OCI-LY1 (cell line): ENCODE results near the gene UACA.

ENCODE experiments used
- H2AFZ ChIP-seq: fragments of 200-600 bp; sonication (generic), shearing (Covaris generic); 2 replicates; pipeline ENCODE4 v1.6.0; 2014; ENCODE audit warnings: antibody characterized with exemption, mild to moderate bottlenecking, low read length
- H3F3A ChIP-seq: fragments of 200-600 bp; sonication (generic), shearing (Covaris generic); 2 replicates; pipeline ENCODE4 v1.6.0; 2014; ENCODE audit warnings: mild to moderate bottlenecking, antibody characterized with exemption, low read length, moderate library complexity; ENCODE audit not compliant: insufficient read depth
- H3K27ac ChIP-seq: fragments of 200-600 bp; sonication (generic); 2 replicates; pipeline ENCODE4 v1.5.1; 2014; ENCODE audit warnings: low read length, mixed run types, mild to moderate bottlenecking, low read depth; ENCODE audit not compliant: poor library complexity, severe bottlenecking
- H3K27me3 ChIP-seq: fragments of 200-600 bp; sonication (generic); 2 replicates; pipeline ENCODE4 v1.6.0; 2014; ENCODE audit warnings: antibody characterized with exemption, mild to moderate bottlenecking, low read length, moderate library complexity; ENCODE audit not compliant: insufficient read depth
- H3K36me3 ChIP-seq: fragments of 200-600 bp; sonication (generic); 2 replicates; pipeline ENCODE4 v1.6.1; 2014; ENCODE audit warnings: mild to moderate bottlenecking, antibody characterized with exemption, low read length, moderate library complexity, mixed read lengths; ENCODE audit not compliant: insufficient read depth
- H3K4me1 ChIP-seq: fragments of 200-600 bp; sonication (generic); 2 replicates; pipeline ENCODE4 v1.5.1; 2014; ENCODE audit warnings: mild to moderate bottlenecking, low read length, moderate library complexity; ENCODE audit not compliant: insufficient read depth, severe bottlenecking
- H3K4me2 ChIP-seq: fragments of 200-600 bp; sonication (generic), shearing (Covaris generic); 2 replicates; pipeline ENCODE4 v1.6.1; 2014; ENCODE audit warnings: low read length
- H3K4me3 ChIP-seq: fragments of 200-600 bp; sonication (generic); 2 replicates; pipeline ENCODE4 v1.5.1; 2014; ENCODE audit warnings: low read length, low read depth, mild to moderate bottlenecking, mixed read lengths; ENCODE audit not compliant: poor library complexity, severe bottlenecking
- H3K79me2 ChIP-seq: fragments of 200-600 bp; shearing (Covaris generic); 2 replicates; pipeline ENCODE4 v1.6.1; 2016; ENCODE audit warnings: mixed run types, low read length, mixed read lengths; ENCODE audit not compliant: insufficient read depth
- H3K9ac ChIP-seq: fragments of 200-600 bp; sonication (generic), shearing (Covaris generic); 2 replicates; pipeline ENCODE4 v1.6.1; 2014; ENCODE audit warnings: mild to moderate bottlenecking, low read length, mixed read lengths
- H3K9me2 ChIP-seq: fragments of 200-600 bp; sonication (generic), shearing (Covaris generic); 2 replicates; pipeline ENCODE4 v1.6.1; 2014; ENCODE audit warnings: low read depth, mild to moderate bottlenecking, low read length, mixed read lengths
- H3K9me3 ChIP-seq: fragments of 200-600 bp; shearing (Covaris generic); 2 replicates; pipeline ENCODE4 v1.6.1; 2014; ENCODE audit warnings: low read length, mixed read lengths
- H4K20me1 ChIP-seq: fragments of 200-600 bp; sonication (generic), shearing (Covaris generic); 2 replicates; pipeline ENCODE4 v1.6.0; 2016; ENCODE audit warnings: mild to moderate bottlenecking, low read length; ENCODE audit not compliant: insufficient read depth
- CTCF ChIP-seq: fragments of 200-600 bp; sonication (generic), shearing (Covaris generic); IDR thresholded peaks from 2 replicates; pipeline ENCODE4 v1.5.1; 2017; ENCODE audit warnings: mild to moderate bottlenecking, antibody characterized with exemption, low read length, moderate library complexity, mixed read lengths
- EZH2 ChIP-seq: fragments of 200-600 bp; sonication (generic), shearing (Covaris generic); IDR thresholded peaks from 2 replicates; pipeline ENCODE4 v1.8.0; 2017; ENCODE audit warnings: borderline replicate concordance, mixed run types, mild to moderate bottlenecking, antibody characterized with exemption, low read length, moderate library complexity, mixed read lengths

Gene UACA

GRCh38 chr15:70632079-70632478 lies 131.3 kb downstream of the UACA start:
- Histone ChIP-seq H3K27ac (no peak overlapping the region), H3K9ac (no peak overlapping the region)
- TF ChIP-seq CTCF, result no peak
- TF ChIP-seq EZH2, result no peak

GRCh38 chr15:70629735-70630273 lies 133.6 kb downstream of the UACA start:
- TF ChIP-seq EZH2 (no peak), CTCF (no peak)
- Histone ChIP-seq H3K27me3 (no peaks in the 10 kb centered on the region), H3F3A (no peaks in the 10 kb centered on the region), H2AFZ (no peak overlapping the region), H3K4me3 (no peak overlapping the region), H3K4me2 (no peak overlapping the region), H3K79me2 (no peaks in the 10 kb centered on the region), H3K27ac (no peak overlapping the region), H4K20me1 (no peaks in the 10 kb centered on the region), H3K9ac (no peak overlapping the region), H3K9me2 (no peaks in the 10 kb centered on the region), H3K36me3 (no peaks in the 10 kb centered on the region), H3K9me3 (no peaks in the 10 kb centered on the region), H3K4me1 (no peaks in the 10 kb centered on the region)

More at GRCh38 chr15:70632079-70632478, 131.3 kb downstream of the UACA start:
- Histone ChIP-seq H3K9me3 (no peaks in the 10 kb centered on the region), H3K36me3 (no peaks in the 10 kb centered on the region), H3K4me3 (no peak overlapping the region), H3K4me1 (no peaks in the 10 kb centered on the region), H3K4me2 (no peak overlapping the region), H4K20me1 (no peaks in the 10 kb centered on the region), H3F3A (no peaks in the 10 kb centered on the region), H3K27me3 (no peaks in the 10 kb centered on the region), H3K9me2 (no peaks in the 10 kb centered on the region), H2AFZ (no peak overlapping the region), H3K79me2 (no peaks in the 10 kb centered on the region)

GRCh38 chr15:70628549-70628896 lies 134.8 kb downstream of the UACA start:
- H3K9me3 ChIP-seq, result no peaks in the 10 kb centered on the region
- no peak overlapping the region for H3K4me3 ChIP-seq
- no peaks in the 10 kb centered on the region for H3K4me1 ChIP-seq
- no peak overlapping the region for H3K4me2 ChIP-seq
- H2AFZ ChIP-seq, result no peak overlapping the region
- no peak overlapping the region for H3K9ac ChIP-seq
- no peak overlapping the region for H3K27ac ChIP-seq
- H3K36me3 ChIP-seq, result no peaks in the 10 kb centered on the region
- H3K9me2 ChIP-seq, result no peaks in the 10 kb centered on the region
- TF ChIP-seq EZH2 (no peak), CTCF (no peak)
- H4K20me1 ChIP-seq, result no peaks in the 10 kb centered on the region
- no peaks in the 10 kb centered on the region for H3K27me3 ChIP-seq
- no peaks in the 10 kb centered on the region for H3K79me2 ChIP-seq
- no peaks in the 10 kb centered on the region for H3F3A ChIP-seq
